Erythroblast (primary cell): ENCODE data around the gene SH3PXD2B.

ENCODE experiments used
- GATA1 ChIP-seq: IDR thresholded peaks from 2 replicates; pipeline ENCODE4 v1.6.1; 2011; ENCODE audit warnings: low read depth, mild to moderate bottlenecking, control low read depth, low read length, moderate library complexity
- POLR2A ChIP-seq: IDR thresholded peaks from 2 replicates; pipeline ENCODE4 v1.6.1; 2011; ENCODE audit warnings: mild to moderate bottlenecking, low read length

GRCh38 chr5:172453986-172454357 is 353 bp downstream of the SH3PXD2B start:
- TF ChIP-seq POLR2A: no peak
- TF ChIP-seq GATA1: no peak
